Measurements from ENCODE around the gene DYNC2H1.
A peak's percentile ranks its signal among the peaks of the same experiment; 100 is the strongest.
"Not testable (repeated sequence)": the region's sequence is repeated elsewhere in the genome, so short reads cannot be mapped to it uniquely, and the experiment has no call there.

DYNC2H1 gene

GRCh38 chr11:103358251-103358650, 249.0 kb downstream of the DYNC2H1 start:
- no peak for FAIRE-seq
- no peak for DNase-seq (ENCODE audit: low spot score)

DNA sequence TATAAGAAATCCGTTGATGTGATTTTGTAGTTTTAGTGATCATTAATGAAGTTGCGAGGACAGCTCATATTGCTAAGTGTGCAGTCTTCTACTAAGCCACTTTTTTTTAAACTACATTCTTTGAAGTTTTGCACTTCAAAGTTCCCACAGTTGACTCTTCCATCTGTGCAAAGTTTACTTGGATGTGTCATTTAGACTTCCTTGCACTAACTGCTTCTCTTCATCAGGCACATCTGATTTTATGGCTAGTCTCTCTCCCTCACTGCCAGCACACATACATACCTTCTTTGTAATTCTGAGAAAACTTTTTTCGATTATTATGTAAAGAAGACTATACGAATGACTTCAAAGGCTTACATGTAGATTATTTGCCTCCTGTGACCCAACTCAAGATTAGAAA, 250.0 kb downstream of the DYNC2H1 start:
- no peak for FAIRE-seq

DNA sequence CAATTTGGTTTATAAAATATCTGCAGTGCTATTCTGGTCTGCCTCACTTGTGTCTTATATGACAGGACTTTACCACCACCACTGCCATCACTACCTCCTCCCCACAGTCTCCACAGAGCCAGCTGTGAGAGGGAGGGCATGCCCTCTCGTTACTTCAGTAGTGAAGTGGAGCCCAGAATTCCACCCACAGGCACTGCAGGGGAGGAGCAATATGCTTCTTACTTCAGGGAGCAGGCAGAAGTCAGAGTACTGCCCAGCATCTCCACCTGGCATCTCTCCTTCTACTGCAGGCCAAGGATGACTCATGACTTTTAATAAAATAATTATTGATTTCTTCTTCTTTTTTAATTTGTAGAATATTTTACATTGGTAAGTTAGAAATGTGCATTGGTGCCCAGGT, 255.5 kb downstream of the DYNC2H1 start:
- no peak for DNase-seq (ENCODE audit: low spot score)
- FAIRE-seq: no peak

More for the DNA sequence above, 250.0 kb downstream of the DYNC2H1 start:
- no peak for DNase-seq (ENCODE audit: low spot score)

DNA sequence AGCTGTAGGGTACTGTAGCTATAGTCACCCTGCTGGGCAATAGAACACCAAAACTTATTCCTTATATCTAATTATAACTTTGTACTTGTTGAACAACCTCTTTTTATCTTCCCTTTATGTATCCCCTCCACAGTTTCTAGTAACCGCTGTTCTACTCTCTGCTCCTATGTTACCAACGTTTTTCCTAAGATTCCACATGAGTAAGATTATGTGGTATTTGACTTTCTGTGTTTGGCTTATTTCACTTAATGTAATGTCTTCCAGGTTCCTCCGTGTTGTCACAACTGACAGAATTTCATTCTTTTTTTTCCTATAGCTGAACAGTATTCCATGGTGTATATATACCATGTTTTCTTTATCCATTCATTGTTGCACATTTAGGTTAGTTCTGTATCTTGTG, 258.4 kb downstream of the DYNC2H1 start:
- FAIRE-seq: no peak

GRCh38 chr11:103368145-103368544, 258.9 kb downstream of the DYNC2H1 start:
- DNase-seq (ENCODE audit: low spot score) (no peak), FAIRE-seq (no peak)

More for the DNA sequence above, 258.4 kb downstream of the DYNC2H1 start:
- DNase-seq (ENCODE audit: low spot score): no peak

- FAIRE-seq: no peak
Observed at GRCh38 chr11:103370076-103370475, 260.9 kb downstream of the DYNC2H1 start.

DNA sequence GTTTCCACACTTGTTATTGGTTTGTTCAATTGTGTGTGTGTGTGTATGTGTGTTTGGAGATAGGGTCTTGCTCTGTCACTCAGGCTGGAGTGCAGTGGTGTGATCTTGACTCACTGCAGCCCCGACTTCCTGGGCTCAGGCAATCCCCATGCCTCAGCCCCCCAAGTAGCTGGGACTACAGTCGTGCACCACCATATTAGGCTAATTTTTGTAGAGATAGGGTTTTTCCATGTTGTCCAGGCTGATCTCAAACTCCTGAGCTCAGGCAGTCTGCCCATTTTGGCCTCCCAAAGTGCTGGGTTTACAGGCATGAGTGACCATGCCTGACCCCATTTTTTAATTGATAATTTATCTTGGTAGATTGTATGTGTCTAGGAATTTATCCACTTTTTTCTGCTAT, 263.7 kb downstream of the DYNC2H1 start:
- FAIRE-seq: no peak

More at GRCh38 chr11:103370076-103370475, 260.9 kb downstream of the DYNC2H1 start:
- DNase-seq (ENCODE audit: low spot score): no peak

DNA sequence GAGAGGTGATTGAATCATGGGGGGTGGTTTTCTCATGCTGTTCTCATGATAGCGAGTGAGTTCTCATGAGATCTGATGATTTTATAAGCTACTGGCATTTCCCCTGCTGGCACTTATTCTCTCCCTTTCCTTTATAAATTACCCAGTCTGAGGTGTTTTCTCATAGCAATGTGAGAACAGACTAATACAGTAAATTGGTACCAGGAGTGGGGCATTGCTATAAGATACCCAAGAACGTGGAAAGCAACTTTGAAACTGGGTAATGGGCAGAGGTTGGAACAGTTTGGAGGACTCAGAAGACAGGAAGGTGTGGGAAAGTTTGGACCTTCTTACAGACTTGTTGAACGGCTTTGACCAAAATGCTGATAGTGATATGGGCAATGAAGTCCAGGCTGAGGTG, 265.0 kb downstream of the DYNC2H1 start:
- not testable (repeated sequence) for DNase-seq (ENCODE audit: low spot score); FAIRE-seq

More for the DNA sequence above, 263.7 kb downstream of the DYNC2H1 start:
- no peak for DNase-seq (ENCODE audit: low spot score)

- FAIRE-seq (no peak), DNase-seq (ENCODE audit: low spot score) (no peak)
Observed at GRCh38 chr11:103378931-103379330, 269.7 kb downstream of the DYNC2H1 start.

GRCh38 chr11:103380031-103380430, 270.8 kb downstream of the DYNC2H1 start:
- DNase-seq (ENCODE audit: low spot score) (no peak), FAIRE-seq (no peak)

DNA sequence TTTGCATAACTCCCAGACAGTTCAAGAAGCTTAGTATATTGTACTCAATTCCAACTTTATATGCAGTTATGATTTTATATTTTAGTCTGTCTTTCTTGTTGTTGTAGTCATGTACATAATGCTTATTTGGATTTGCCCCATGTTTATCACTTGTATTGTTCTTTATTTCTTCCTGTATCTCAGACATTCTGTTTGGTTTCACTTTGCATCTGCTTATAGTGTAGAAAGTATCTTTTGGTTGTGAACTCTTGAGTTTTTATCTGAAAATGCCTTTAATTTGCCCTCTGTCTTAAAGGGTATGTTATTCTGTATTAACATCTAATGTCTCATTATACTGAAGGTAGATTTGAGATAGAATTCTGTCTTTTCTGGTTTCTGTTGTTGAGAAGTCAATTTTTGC, 275.4 kb downstream of the DYNC2H1 start:
- FAIRE-seq (no peak), DNase-seq (ENCODE audit: low spot score) (no peak)

DNA sequence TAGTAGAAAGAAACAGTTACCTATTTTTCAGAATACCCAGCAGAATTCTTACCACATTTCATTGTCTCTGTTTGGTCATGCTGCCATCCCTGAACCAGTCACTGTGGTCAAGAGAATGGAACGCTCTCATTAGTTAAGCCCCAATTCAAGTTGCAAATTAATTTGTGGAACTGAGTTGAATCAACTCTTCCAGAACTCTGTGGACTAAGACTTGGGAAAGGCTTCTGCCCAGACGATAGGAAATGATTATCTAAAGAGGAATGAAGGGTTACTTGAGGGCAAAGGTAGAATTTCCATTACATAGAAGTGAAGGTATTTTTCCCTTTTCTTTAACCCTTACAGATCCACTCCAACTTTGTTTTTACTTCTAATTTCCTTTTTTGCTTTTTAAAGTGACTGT, 286.4 kb downstream of the DYNC2H1 start:
- DNase-seq (ENCODE audit: low spot score): peak; percentile 21
- no peak for FAIRE-seq

- no peak for FAIRE-seq
- DNase-seq (ENCODE audit: low spot score): no peak
Observed at GRCh38 chr11:103396237-103396636, 287.0 kb downstream of the DYNC2H1 start.

DNA sequence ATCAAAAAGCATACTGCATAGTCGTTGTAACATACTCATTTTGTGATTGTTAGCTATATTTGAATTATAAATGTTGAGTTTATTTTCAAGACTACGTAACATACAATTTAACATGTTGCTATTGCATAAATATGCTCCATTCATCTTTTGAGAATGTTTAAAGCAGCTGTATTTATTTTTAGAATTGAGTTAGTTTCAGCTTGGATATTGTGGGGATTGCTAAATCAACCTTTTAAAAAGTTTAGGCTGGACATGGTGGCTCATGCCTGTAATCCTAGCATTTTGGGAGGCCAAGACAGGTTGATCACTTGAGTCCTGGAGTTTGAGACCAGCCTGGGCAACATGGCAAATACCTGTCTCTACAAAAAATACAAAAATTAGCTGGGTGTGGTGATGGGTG, 288.1 kb downstream of the DYNC2H1 start:
- no peak for FAIRE-seq
- no peak for DNase-seq (ENCODE audit: low spot score)

DNA sequence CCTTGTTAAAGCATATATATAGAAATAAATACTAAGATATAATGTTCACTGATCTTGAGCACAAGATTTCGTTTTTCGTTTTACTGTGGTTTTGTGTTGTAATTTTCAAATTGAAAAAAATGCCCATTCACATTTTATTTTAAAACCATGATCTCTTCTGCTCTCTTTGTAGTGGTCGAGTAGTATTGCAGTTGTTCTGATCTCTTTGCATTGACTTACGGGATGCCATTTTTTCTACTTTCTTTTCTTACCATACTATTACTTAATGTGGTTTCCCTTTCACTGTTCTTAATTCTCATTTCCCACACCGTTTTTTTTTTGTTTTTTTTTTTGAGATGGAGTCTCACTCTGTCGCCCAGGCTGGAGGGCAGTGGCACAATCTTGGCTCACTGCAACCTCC, 289.6 kb downstream of the DYNC2H1 start:
- FAIRE-seq (no peak), DNase-seq (ENCODE audit: low spot score) (no peak)

DNA sequence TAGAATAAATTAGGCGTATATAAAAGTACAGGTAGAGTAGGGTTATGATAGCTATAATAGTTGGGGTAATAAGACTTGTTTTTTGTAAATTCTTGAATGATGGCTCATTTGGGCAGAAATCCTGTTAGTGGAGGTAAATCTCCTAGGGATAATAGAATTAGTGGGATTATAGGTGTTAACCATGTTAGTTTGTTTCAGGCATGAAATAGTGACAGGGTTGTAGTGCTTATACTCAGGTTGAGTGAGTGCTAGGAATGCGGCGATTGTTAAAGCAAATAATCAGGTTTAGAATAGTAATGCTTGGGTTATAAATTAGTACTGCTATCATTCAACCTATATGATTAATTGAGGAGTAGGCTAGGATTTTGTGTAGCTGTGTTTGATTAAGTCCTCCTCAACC, 297.1 kb downstream of the DYNC2H1 start:
- DNase-seq (ENCODE audit: low spot score): no peak
- FAIRE-seq: no peak

DNA sequence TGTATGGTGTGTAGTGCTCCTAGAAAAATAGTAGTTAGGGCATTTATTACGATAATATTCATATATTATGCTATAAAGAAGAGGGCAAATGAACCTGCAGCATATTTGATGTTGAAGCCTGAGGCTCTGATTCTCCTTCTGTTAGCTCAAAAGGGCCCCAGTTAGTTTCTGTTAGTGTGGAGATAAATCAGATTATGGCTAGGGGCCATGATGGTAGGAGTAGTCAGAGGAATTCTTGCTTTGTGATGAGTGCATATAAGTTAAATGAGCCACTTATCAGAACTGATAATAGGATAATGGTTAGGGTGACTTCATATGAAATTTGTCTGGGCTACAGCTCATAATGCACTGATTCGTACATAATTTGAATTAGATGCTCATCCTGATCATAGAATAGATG, 298.4 kb downstream of the DYNC2H1 start:
- DNase-seq (ENCODE audit: low spot score) (no peak), FAIRE-seq (no peak)

- no peak for FAIRE-seq
Observed at GRCh38 chr11:103413266-103413888, 304.2 kb downstream of the DYNC2H1 start.

GRCh38 chr11:103418014-103418413, 308.8 kb downstream of the DYNC2H1 start:
- DNase-seq (ENCODE audit: low spot score) (no peak), FAIRE-seq (no peak)

More at GRCh38 chr11:103413266-103413888, 304.2 kb downstream of the DYNC2H1 start:
- DNase-seq (ENCODE audit: low spot score): no peak

DNA sequence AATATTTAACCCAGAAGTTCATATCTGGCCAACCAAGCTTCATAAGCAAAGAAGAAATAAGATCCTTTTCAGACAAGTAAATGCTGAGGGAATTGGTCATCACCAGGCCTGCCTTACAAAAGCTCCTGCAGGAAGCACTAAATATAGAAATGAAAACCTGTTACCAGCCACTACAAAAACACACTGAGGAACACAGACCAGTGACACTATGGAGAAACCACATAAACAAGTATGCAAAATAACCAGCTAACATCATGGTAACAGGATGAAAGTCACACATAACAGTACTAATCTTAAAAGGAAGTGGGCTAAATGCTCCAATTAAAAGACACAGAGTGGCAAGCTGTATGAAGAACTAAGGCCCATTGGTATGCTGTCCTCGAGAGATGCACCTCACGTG, 311.4 kb downstream of the DYNC2H1 start:
- FAIRE-seq (no peak), DNase-seq (ENCODE audit: low spot score) (no peak)

DNA sequence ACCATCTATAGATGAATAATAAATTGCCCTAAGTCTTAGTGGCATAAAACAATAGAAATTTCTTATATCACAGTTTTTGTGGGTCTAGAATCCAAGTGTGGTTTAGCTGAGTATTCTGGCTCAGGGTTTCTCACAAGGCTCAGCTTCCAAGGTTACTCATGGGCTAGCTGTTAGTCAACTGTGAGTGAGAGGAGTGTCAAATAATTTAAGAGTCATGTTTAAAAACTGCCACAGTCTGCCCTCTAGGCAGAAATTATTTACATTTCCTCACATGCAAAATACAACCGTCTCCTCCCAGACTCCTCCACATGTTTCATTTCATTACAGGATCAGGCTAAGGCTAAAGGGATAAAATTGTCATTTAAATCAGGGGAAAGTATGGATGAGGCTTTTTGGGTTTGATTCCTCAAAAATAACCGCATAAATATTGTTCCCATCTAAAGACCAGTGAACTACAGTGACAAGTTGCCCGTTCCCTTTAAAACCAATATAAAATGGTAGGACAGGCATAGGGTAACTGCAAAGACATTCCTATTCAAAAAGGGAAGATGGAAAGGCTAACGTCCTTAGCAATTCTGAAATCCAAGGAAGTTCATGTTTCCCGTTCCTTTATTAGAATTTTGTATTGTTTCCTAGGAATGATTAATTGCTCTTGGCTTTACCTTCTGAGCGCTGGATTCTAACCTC, 324.3 kb downstream of the DYNC2H1 start:
- no peak for DNase-seq (ENCODE audit: low spot score)
- FAIRE-seq: no peak

DNA sequence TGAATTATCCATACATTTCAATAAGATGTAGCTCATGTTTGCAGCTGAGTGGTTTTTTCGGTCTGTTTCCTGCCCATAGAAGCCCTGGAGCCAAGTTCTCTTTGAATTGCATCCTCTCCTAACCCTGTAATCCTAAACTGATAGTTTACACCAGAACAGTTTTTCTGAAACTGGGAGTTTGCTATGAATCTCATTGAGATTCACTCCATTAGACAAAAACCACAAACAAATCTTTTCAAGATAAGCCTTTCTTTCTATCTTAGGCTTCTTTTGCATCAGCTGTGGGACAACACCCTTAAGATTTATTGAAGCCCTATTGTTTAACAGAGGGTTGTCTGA, 324.8 kb downstream of the DYNC2H1 start:
- DNase-seq (ENCODE audit: low spot score): no peak
- no peak for FAIRE-seq

GRCh38 chr11:103436131-103436770, 327.0 kb downstream of the DYNC2H1 start:
- FAIRE-seq: no peak
- no peak for DNase-seq (ENCODE audit: low spot score)

Measured in urothelium cell line (cell line).